ENCODE measurements around the gene GDPD4.

Gene GDPD4

DNA sequence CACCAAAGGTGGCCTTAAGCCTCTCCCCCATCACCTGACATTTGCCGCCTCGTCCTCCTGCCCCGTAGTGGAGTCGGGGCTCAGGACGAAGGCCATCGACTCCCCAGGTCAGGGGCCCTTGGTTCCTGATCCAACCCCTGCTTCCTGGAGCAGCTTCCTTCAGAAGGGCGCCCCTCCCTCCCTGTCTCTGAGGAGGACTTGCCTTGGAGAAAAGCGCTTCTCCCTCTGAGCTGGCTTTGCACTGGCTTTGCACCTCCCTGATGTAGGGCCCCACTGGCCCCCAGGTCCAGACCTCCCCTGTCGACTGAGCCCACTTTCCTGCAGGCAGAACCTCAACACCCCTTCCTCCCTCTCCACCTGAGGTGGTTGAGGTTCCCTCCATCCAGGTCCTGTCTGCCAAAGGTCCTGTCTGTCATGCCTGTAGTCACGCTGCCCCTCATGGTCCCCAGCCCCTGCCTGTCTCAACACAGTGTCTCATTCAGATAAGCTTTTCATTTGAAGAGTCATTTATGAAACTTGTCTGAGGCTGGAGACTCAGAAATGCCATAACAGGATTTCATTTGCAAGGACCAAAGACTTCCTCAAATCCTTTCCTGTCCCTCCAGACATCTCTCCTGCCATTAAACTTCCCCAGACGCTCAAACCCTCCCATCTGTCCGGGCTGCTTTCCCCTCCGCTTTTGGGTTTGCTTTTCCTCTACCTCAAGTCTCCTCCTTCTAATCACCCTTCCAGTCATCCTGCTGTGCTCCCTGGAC, 95.0 kb downstream of the GDPD4 start:
- in situ Hi-C loops (cut with MboI; ENCODE audit: low sequenced_read_pairs), result no loop called here

DNA sequence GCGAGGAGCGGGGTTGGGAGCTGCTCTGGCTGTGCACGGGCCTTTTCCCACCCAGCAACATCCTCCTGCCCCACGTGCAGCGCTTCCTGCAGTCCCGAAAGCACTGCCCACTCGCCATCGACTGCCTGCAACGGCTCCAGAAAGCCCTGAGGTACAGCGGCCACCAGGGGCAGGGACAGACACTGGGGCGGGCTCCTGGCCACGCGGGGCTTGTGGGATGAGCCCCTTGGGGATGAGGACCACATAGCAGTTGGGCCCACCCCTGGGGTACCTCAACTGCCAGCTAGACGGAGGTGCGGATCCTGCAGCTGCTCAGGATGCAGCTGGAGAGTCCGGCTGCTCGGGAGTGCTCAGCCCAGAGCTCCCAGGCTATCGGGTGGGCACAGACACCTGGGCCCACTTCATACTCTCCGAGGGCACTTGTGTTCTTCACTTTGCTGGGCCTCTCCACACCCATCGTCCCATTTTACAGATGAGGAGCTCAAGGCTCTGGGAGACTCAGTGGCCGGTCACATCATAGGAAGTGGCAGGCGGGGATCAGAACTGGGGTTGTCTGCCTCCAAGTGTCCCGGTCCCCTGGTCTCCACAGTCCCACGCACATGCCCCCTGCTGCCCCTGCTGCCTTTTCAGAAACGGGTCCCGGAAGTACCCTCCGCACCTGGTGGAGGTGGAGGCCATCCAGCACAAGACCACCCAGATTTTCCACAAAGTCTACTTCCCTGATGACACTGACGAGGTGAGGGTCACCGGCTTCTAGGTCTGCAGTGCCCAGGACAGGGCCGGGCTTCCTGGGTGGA, 95.8 kb downstream of the GDPD4 start:
- in situ Hi-C loops (cut with MboI; ENCODE audit: low sequenced_read_pairs), result no loop called here

DNA sequence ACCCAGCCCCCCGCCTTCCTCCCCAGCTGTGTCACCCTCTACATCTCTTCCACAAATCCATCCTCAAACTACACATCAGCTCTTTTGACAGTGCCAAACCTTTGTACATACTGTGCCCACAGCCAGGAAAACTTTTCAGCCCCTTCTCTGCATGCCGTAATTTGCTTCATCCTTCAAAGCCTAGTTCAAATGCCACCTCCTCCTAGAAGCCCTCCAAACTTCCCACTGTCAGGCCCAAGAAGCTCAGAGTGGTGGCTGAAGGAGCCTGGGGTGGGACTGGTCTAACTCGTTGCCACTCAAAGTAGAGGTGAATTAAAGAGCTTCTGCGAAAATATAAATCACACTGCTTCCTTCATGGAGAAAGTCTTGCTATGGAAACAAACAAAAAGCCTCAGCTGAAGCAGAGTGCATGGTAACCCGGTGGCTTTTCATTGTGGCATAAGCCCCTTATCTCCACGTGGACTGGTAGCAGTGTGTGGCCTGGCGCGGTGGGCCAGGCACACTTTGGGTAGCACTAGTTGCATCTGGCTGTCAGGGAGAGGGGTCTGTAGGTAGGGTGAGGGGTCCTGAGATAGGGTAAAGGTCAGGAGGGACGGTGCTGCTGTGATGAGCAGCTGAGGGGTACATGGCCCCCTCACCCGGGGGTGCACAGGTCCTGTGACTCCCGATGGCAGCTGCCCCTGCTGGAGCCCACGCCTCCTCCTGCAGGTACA, 96.6 kb downstream of the GDPD4 start:
- in situ Hi-C loops (cut with MboI; ENCODE audit: low sequenced_read_pairs), result no loop called here

DNA sequence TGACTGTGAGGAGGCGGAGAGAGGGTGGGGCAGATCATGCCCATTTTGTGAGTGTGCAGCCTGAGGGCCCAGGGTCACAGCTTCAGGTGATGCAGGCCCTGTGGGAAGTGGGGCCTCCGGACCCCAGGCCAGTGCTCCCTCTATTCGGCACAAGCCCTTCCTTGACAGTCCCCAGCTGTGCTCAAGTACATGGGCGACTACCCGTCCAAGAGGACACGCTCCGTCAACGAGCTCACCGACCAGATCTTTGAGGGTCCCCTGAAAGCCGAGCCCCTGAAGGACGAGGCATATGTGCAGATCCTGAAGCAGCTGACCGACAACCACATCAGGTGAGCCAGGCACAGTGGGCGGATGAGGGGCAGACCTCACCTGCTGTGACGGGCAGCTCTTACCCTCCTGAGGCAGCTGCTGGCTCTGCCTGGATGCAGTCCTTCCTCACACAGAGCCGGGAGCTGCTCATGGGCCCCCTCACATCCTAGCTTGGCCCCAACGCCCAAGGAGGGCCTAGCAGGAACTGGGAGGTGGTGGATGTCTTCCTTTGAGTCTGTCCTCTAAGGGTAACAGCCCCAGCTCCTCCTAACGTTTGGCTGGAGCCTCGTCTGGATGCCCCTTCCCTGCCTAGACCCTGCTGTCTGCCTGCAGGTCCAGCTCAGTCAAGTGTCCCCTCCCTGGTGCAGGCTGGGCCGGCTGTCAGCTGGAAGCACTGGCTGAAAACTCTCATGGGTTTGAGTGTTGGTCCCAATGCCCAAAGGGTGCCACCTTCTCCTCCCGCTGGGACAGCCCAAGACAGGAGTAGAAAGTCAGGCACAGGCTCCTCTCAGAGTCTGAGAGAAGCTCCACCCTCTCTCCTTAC, 97.4 kb downstream of the GDPD4 start:
- in situ Hi-C loops (cut with MboI; ENCODE audit: low sequenced_read_pairs), result no loop called here

DNA sequence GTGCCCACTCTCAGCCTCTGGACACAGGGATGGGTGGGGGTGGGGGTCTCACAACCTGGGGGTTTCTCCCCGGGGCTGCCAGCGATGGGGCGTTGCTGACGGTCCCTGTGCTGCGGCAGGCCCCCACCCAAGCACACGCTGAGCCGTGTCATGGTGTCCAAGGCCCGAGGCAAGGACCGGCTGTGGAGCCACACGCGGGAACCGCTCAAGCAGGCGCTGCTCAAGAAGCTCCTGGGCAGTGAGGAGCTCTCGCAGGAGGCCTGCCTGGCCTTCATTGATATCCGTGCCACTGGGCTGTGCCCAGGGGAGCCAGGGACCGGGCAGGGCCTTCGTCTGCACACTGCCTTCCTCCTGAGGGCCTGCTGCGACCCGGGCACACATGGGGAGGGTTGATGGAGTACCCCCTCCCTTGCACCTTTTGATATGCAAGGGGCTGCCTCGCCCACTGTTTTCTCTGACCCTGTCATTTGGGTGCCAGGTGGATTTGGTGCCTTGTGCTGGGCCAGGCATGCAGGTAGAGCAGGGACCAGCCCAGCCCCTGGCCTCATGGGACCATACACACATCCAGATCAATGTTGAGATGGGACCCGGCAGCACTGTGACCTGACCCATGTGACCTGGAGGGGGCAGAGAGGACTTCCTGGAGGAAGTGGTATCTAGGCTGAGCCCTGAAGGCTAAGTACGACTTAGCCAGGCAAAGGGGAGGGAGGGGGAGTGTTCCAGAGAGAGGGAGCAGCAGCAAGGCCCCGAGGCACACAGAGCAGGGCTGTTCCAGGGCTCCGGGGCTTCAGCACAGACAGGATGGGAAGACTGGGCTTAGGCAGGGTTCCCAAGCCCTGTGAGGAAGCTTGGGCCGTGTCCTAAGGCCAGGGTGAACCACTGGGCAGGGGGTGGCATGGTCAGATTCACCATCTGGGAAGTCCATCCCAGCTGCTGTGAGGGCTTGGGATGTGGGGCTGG, 98.3 kb downstream of the GDPD4 start:
- in situ Hi-C loops (cut with MboI; ENCODE audit: low sequenced_read_pairs), result no loop called here

DNA sequence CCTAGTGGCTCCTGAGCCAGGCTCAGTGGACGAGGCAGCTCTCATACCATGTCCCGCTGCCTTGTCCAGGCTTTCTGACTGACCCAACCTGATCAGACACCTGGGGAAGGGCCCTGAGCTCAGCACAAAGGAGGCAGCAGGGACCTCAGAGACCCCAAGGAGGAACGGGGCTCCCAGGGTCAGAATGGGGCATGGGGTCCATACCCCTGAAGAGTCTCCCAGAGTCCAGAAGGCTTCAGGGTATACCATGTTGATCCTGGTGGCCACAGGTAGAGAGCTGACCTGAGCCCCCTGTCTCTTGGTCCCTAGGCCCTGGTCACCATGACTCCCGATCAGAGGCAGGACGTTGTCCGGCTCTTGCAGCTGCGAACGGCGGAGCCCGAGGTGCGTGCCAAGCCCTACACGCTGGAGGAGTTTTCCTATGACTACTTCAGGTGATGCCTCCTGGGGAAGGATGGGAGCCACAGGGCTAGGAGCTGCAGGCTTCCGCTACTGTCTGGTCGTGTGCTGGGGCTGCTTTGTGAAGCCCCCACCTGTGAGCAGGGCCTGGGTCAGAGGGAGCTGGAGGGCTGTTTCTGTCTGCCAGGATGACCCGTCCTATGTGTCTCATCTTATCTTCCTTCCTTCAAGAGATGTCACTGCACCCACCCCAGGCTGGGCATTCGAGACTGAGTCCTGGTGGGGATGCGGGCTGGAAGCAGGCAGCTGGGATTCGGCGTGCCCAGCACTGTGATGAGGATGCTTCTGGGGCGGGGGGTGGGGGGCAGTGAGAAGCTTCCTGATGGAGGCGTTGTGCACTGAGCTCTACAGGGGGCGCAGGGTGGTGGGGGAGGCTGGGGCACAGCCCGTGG, 99.3 kb downstream of the GDPD4 start:
- in situ Hi-C loops (cut with MboI; ENCODE audit: low sequenced_read_pairs), result no loop called here

DNA sequence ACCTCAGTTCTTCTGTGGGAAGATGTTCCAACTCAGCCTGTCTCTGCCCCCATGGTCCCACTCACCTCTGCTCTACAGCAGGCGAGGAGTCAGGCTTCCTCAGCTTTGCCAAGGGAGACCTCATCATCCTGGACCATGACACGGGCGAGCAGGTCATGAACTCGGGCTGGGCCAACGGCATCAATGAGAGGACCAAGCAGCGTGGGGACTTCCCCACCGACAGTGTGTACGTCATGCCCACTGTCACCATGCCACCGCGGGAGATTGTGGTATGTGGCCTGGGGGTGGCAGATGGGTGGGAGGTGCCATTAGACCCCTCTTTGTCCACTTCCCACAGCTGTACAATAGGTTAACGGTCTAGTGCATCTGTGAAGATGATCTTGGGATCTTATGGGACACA, 100.1 kb downstream of the GDPD4 start:
- in situ Hi-C loops (cut with MboI; ENCODE audit: low sequenced_read_pairs), result no loop called here

DNA sequence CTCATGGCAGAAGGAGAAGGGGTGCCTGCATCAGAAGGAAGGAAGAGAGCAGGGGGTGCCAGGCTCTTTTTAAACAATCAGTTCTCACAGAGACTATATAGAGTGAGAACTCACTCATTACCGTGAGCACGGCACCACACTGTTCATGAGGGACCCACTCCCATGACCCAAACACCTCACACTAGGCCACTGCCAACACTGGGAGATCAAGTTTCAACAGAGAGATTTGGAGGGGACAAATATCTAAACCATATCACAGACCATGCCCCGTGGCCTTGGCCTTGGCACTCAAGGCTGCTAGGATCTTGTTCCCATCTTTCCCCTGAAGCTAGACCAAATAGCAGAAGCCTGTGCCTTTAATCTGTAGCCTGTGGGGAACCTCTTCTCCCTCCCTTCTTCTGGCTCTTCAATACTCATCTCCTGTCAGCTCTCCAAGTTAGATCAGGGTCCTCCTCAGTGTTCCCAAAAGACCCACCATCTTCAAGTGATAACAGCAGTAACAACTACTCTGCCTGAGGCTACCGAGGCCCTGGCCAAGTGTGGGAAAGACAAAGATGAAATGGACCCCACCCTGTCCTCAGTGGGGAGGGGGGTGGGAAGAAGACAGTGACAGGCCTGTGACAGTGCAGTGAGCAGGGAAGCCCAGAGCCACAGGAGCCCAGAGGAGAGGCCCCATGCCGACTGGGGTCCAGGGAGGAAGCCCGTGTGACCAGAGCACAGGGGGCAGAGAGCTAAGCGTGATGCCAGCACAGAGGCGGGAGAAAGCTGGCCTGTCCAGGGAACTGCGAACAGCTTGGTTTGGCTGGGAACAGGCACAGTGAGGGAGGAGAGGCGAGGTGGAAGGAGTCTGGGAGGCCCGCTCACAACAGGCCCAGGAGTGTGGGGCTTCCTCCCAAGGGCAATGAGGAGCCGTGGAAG, 100.9 kb downstream of the GDPD4 start:
- in situ Hi-C loops (cut with MboI; ENCODE audit: low sequenced_read_pairs), result no loop called here

DNA sequence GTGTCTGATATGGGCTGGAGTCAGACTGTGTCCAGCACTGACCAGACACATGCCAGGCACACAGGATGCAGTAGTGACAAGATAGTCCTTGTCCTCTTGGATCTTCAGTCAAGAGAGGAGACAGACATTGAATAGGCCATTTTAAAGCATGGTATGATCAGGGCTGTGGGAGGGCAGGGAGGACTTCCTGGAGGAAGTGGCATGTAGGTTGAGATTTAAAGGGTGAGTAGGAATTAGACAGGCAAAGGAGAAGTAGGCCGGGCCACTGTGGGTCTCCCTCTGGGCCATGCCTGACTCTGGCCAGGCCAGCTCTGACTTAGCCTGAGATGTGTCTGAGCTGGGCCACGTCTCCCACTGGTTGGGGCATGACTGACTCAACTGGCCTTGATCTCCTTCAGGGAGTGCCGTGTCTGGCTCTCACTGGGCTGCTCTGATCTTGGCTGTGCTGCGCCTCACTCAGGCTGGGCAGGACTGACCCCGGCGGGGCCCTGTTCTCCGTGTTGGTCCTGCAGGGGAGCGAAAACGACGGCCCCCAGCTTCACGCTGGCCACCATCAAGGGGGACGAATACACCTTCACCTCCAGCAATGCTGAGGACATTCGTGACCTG, 102.2 kb downstream of the GDPD4 start:
- in situ Hi-C loops (cut with MboI; ENCODE audit: low sequenced_read_pairs), result no loop called here

DNA sequence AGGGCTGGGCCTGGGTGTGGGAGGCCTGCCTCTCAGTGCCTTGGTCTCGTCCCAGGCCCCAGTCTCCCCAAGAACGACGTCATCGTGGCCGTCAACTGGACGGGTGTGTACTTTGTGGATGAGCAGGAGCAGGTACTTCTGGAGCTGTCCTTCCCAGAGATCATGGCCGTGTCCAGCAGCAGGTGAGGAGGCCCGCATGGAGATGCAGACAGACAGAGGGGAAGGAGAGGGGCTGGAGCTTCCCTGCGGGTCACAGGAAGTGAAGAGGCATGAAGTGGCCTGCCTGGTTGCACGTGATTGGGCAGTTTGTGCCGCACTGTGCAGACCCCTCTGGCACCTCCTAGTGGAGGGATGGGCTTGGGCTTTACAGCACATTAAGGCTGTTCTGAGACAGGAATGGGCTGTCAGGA, 103.0 kb downstream of the GDPD4 start:
- in situ Hi-C loops (cut with MboI; ENCODE audit: low sequenced_read_pairs), result no loop called here

DNA sequence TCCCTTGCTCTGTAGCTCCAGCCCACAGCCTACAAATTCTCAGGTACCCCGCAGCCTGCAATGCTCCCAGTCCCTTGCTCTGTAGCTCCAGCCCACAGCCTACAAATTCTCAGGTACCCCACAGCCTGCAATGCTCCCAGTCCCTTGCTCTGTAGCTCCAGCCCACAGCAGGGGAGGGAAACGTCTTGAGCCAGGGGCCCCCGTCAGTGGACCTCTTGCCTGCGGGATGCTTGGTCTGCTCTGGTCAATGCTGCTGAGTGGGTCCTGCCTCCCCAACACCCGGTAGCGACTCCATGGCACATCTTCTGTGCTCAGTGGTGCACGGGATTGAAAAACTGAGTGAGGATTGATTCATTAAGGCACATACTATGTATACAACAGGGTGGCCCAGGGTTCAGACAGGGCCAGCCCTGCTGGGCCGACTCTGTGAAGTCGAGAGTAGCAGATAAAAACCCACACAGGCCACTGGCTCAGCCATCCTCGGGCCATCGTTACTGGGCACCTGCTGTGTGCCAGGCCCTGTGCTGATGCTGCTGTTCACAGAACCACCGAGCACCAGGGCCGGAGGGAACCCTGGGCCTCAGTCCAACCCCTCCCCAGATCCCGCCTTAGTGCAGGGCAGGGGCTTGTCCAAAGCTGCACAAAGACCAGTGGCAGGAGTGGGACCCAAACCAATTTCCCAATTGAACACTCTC, 103.7 kb downstream of the GDPD4 start:
- in situ Hi-C loops (cut with MboI; ENCODE audit: low sequenced_read_pairs), result no loop called here

DNA sequence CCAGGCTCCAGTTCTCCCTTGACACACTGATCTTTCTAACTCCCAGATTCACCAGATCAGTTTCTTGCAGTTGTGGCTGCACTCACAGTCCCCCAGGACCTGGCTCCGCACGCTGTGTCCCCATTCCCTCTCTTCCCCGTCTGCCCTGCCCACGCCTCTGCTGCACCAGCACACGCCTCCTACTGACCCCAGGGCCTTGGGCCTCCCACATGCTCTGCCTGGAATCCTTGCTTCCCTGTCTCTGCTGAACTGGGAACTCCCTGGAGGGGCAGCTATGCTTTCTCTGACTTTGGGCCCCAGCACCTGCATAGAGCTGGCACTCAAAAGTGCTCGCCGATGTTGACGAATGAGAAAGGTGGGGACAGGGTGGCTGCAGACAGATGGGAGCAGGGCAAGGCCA, 104.5 kb downstream of the GDPD4 start:
- in situ Hi-C loops (cut with MboI; ENCODE audit: low sequenced_read_pairs), result no loop called here

DNA sequence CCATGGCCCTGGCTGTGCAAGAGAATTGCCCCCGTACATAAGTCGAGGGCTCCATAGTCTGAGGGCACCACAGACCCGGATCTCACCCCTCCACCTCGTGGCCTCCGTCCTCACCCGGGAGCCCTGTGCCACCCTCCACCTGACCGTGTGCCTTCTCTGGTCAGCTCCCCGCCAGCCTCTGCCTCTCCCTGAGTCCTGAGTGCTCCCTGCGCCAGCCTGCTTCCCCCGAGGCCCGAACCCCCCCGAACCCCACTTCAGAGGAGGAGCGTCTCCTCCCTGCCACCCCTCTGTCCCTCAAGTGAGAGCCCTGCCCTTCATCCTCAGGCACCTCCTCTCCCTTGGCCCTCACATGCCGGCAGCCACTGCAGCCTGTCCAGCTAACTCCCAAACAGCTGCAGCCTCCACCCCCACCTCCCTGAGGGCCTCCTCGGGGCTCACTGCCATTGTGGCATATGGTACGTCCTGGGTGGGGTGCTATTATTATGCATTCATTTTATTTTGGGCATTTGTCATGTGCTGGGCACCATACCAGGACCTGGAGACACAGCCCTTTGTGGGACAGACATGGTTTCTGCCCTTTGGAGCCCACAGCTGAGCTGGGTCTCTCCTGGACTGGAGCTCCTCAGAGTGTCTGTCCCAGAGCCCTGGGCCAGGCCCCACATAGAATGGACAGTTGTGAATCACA, 106.3 kb downstream of the GDPD4 start:
- in situ Hi-C loops (cut with MboI; ENCODE audit: low sequenced_read_pairs), result no loop called here

DNA sequence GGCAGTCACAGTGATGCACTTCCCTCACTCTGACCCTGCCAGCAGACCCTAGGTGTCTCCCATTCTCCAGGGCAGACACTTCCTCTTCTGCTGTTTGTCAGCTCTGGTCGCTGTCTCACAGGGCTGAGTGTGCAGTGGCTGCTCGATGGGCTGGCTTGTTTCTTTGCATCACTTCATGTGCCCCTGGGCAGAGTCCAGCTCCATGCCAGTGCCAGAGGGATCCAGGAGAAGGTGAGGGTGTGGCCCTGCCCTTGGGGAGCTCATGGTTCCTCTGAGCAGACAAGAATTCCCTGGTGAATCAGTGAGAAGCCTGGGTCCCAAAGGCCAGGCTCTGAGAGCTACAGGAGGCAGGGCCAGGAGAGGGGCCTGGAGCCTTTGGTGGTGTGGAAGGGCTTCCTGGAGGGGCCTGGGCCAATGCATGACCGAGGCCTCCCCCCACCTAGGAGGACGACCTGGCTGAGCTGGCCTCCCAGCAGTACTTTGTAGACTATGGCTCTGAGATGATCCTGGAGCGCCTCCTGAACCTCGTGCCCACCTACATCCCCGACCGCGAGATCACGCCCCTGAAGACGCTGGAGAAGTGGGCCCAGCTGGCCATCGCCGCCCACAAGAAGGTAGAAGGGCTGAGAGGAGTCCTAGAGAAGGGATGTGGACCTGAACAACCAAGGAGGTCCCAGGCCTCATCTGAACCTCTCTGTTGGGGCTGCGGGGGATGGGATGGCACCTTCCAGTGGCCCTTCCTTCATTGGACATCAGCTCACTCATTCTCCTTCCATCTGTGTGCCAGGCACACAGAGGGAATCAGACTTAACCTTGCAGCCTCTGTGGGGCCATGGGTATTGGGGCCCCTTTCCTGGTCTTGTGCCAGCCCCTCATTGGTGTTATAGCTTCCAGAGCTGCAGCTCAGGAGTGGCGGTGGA, 107.3 kb downstream of the GDPD4 start:
- in situ Hi-C loops (cut with MboI; ENCODE audit: low sequenced_read_pairs), result no loop called here

DNA sequence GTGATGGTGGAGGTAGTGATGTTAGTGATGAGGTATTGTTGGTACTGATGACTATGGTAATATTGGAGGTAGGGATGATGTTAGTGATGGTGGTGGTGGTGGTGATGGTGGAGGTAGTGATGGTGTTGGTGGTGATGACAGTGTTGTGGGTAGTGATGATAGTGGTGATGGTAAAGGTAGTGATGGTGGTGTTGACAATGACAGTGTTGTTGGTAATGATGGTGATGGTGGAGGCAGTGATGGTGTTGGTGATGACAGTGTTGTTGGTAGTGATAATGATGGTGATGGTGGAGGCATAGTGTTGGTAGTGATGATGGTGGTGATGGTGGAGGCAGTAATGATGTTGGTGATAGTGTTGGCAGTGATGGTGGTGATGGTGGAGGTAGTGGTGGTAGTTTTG, 108.3 kb downstream of the GDPD4 start:
- in situ Hi-C loops (cut with MboI; ENCODE audit: low sequenced_read_pairs), result no loop called here

Measured in HL-60/S4 treated with phorbol 12-myristate 13-acetate at 8.2 ng/mL for 4 days and 3 days (cell line).